Neural cell (in vitro differentiated cells): ENCODE results near the gene ODAD4. TPM values are rescaled to one million over a fixed set of nuclear protein-coding genes. Genes with fewer than 3 reads are reported as not detected.

Source experiments
- H2AFZ ChIP-seq: fragments of 200-600, 300-800 bp; sonication (generic), shearing (Covaris generic); 2 replicates; pipeline ENCODE4 v1.6.0; 2014; ENCODE audit warnings: low read depth, mild to moderate bottlenecking, antibody characterized with exemption, low read length, moderate library complexity
- H3F3A ChIP-seq: fragments of 200-600 bp; shearing (Covaris generic); 2 replicates; pipeline ENCODE4 v1.6.1; 2016; ENCODE audit warnings: mild to moderate bottlenecking, moderate library complexity, mixed read lengths, antibody characterized with exemption, low read length; ENCODE audit not compliant: insufficient read depth, poor library complexity, severe bottlenecking
- H3K27ac ChIP-seq: fragments of 200-600, 300-800 bp; sonication (generic), shearing (Covaris generic); 2 replicates; pipeline ENCODE4 v1.5.1; 2014; ENCODE audit warnings: mild to moderate bottlenecking, low read length, moderate library complexity
- H3K27me3 ChIP-seq: fragments of 300-800, 200-600 bp; sonication (generic), shearing (Covaris generic); 2 replicates; pipeline ENCODE4 v1.6.0; 2014; ENCODE audit warnings: mild to moderate bottlenecking, low read depth, low read length, moderate library complexity; ENCODE audit not compliant: insufficient read depth
- H3K36me3 ChIP-seq: fragments of 300-800, 200-600 bp; sonication (generic), shearing (Covaris generic); 2 replicates; pipeline ENCODE4 v1.5.1; 2014; ENCODE audit warnings: mild to moderate bottlenecking, antibody characterized with exemption, low read length, moderate library complexity; ENCODE audit not compliant: insufficient read depth
- H3K4me2 ChIP-seq: fragments of 300-800, 200-600 bp; sonication (generic), shearing (Covaris generic); 2 replicates; pipeline ENCODE4 v1.6.0; 2014; ENCODE audit warnings: mild to moderate bottlenecking, low read length
- H3K4me3 ChIP-seq: fragments of 300-800, 200-600 bp; sonication (generic), shearing (Covaris generic); 2 replicates; pipeline ENCODE4 v1.5.1; 2014; ENCODE audit warnings: mild to moderate bottlenecking, low read length, moderate library complexity
- H3K79me2 ChIP-seq: fragments of 200-600 bp; shearing (Covaris generic); replicated peaks from 2 replicates; pipeline ENCODE4 v1.6.0; 2014; ENCODE audit warnings: mild to moderate bottlenecking, low read length, moderate library complexity; ENCODE audit not compliant: insufficient read depth
- H3K9ac ChIP-seq: fragments of 300-800, 200-600 bp; sonication (generic), shearing (Covaris generic); 2 replicates; pipeline ENCODE4 v1.6.1; 2016; ENCODE audit warnings: mild to moderate bottlenecking, low read length, mixed read lengths
- H3K9me2 ChIP-seq: fragments of 200-600 bp; shearing (Covaris generic); 2 replicates; pipeline ENCODE4 v1.6.1; 2016; ENCODE audit warnings: mild to moderate bottlenecking, low read length, mixed read lengths; ENCODE audit not compliant: insufficient read depth
- H3K9me3 ChIP-seq: fragments of 200-600, 300-800 bp; sonication (generic), shearing (Covaris generic); 2 replicates; pipeline ENCODE4 v1.6.1; 2016; ENCODE audit warnings: mild to moderate bottlenecking, mixed run types, low read length, moderate library complexity, mixed read lengths
- H4K20me1 ChIP-seq: fragments of 200-600 bp; shearing (Covaris generic); 2 replicates; pipeline ENCODE4 v1.6.1; 2016; ENCODE audit warnings: mild to moderate bottlenecking, mixed run types; ENCODE audit not compliant: insufficient read depth
- CTCF ChIP-seq: fragments of 450-650 bp; IDR thresholded peaks from 2 replicates; pipeline ENCODE4 v1.5.1; 2014; ENCODE audit warnings: antibody characterized with exemption, mild to moderate bottlenecking, moderate library complexity; ENCODE audit not compliant: poor library complexity, severe bottlenecking
- EP300 ChIP-seq: fragments of 450-650 bp; conservative IDR thresholded peaks from 2 replicates; pipeline ENCODE4 v1.6.1; 2014; ENCODE audit warnings: antibody characterized with exemption, mild to moderate bottlenecking, moderate library complexity; ENCODE audit not compliant: poor library complexity, severe bottlenecking
- EZH2 ChIP-seq: fragments of 200-600, 300-800 bp; shearing (Covaris generic), sonication (generic); IDR thresholded peaks from 2 replicates; pipeline ENCODE4 v1.6.1; 2014; ENCODE audit warnings: antibody characterized with exemption, low read length, borderline replicate concordance, mild to moderate bottlenecking; ENCODE audit not compliant: insufficient read depth, poor library complexity, severe bottlenecking
- MXI1 ChIP-seq: fragments of 450-650 bp; conservative IDR thresholded peaks from 2 replicates; pipeline ENCODE4 v1.6.1; 2014; ENCODE audit warnings: antibody characterized with exemption, mild to moderate bottlenecking; ENCODE audit not compliant: poor library complexity, severe bottlenecking
- POLR2AphosphoS5 ChIP-seq: IDR thresholded peaks from 2 replicates; pipeline ENCODE4 v1.6.1; 2012
- RAD21 ChIP-seq: fragments of 450-650 bp; conservative IDR thresholded peaks from 2 replicates; pipeline ENCODE4 v1.6.1; 2014; ENCODE audit warnings: antibody characterized with exemption, mild to moderate bottlenecking, moderate library complexity
- REST ChIP-seq: IDR thresholded peaks from 2 replicates; pipeline ENCODE4 v1.6.1; 2012; ENCODE audit warnings: borderline replicate concordance
- SMC3 ChIP-seq: fragments of 450-650 bp; conservative IDR thresholded peaks from 2 replicates; pipeline ENCODE4 v1.6.1; 2014; ENCODE audit warnings: antibody characterized with exemption, mild to moderate bottlenecking, moderate library complexity; ENCODE audit not compliant: poor library complexity
- TAF1 ChIP-seq: IDR thresholded peaks from 2 replicates; pipeline ENCODE4 v1.6.1; 2012; ENCODE audit warnings: low read depth
- polyA plus RNA-seq: library from polyadenylated mRNA; depleted of rRNA; stranded (reverse); fragments of >200 nt; gene quantifications from 2 replicates; pipeline ENCODE4 v1.2.3, GENCODE V29; 2014

Gene ODAD4
- polyA plus RNA-seq, 1 donor from 2014 or later: 5.7 TPM

GRCh38 chr17:41896726-41897125 is 33.7 kb upstream of the ODAD4 start:
- no peaks in the 10 kb centered on the region for H3K79me2 ChIP-seq
- no peaks in the 10 kb centered on the region for H3F3A ChIP-seq
- TF ChIP-seq MXI1 (no peak), EZH2 (no peak), EP300 (no peak), CTCF (no peak), POLR2AphosphoS5 (no peak), SMC3 (no peak), TAF1 (no peak), REST (no peak), RAD21 (no peak)
- H3K9ac ChIP-seq: no peak overlapping the region
- H3K27ac ChIP-seq: no peak overlapping the region
- no peaks in the 10 kb centered on the region for H3K9me2 ChIP-seq
- H2AFZ ChIP-seq: no peak overlapping the region
- H4K20me1 ChIP-seq: no peaks in the 10 kb centered on the region
- no peak overlapping the region for H3K4me2 ChIP-seq
- no peaks in the 10 kb centered on the region for H3K27me3 ChIP-seq
- no peaks in the 10 kb centered on the region for H3K36me3 ChIP-seq
- no peaks in the 10 kb centered on the region for H3K9me3 ChIP-seq
- H3K4me3 ChIP-seq: no peak overlapping the region

- Histone ChIP-seq H4K20me1 (no peaks in the 10 kb centered on the region), H3K79me2 (no peaks in the 10 kb centered on the region), H3K9me2 (no peaks in the 10 kb centered on the region)
Observed at GRCh38 chr17:41901646-41902045, 28.8 kb upstream of the ODAD4 start.

More at GRCh38 chr17:41901646-41902045, 28.8 kb upstream of the ODAD4 start:
- Histone ChIP-seq H3F3A (no peaks in the 10 kb centered on the region), H2AFZ (no peak overlapping the region), H3K36me3 (no peaks in the 10 kb centered on the region), H3K9ac (no peak overlapping the region), H3K27ac (no peak overlapping the region), H3K27me3 (no peaks in the 10 kb centered on the region), H3K4me2 (no peak overlapping the region), H3K9me3 (no peaks in the 10 kb centered on the region), H3K4me3 (no peak overlapping the region)
- no peak for TF ChIP-seq SMC3
- TF ChIP-seq MXI1: no peak
- TF ChIP-seq TAF1: no peak
